Femur (tissue), 1 donor: ENCODE results near the gene ZBTB9.
"Not testable (repeated sequence)": the region's sequence is repeated elsewhere in the genome, so short reads cannot be mapped to it uniquely, and the experiment has no call there.

Experiments
- DNase-seq: peaks from one replicate; pipeline ENCODE4 v3.0.0-alpha.2; 2017

ZBTB9 gene

GRCh38 chr6:33469661-33470060 lies 15.3 kb downstream of the ZBTB9 start:
- no peak for DNase-seq

GRCh38 chr6:33477864-33478263 lies 23.5 kb downstream of the ZBTB9 start:
- DNase-seq: no peak

GRCh38 chr6:33481192-33481591 lies 26.8 kb downstream of the ZBTB9 start:
- no peak for DNase-seq

GRCh38 chr6:33482620-33483019 lies 28.2 kb downstream of the ZBTB9 start:
- not testable (repeated sequence) for DNase-seq

- no peak for DNase-seq
These were observed 29.3 kb downstream of the ZBTB9 start for GRCh38 chr6:33483678-33484077.

- not testable (repeated sequence) for DNase-seq
These were observed 30.4 kb downstream of the ZBTB9 start for GRCh38 chr6:33484673-33485262.

GRCh38 chr6:33485680-33486079 lies 31.3 kb downstream of the ZBTB9 start:
- not testable (repeated sequence) for DNase-seq

GRCh38 chr6:33488339-33488738 lies 34.0 kb downstream of the ZBTB9 start:
- no peak for DNase-seq

- no peak for DNase-seq
These were observed 35.8 kb downstream of the ZBTB9 start for GRCh38 chr6:33490198-33490597.

- DNase-seq: no peak
These were observed 36.2 kb downstream of the ZBTB9 start for GRCh38 chr6:33490621-33491020.

GRCh38 chr6:33492093-33492492 lies 37.7 kb downstream of the ZBTB9 start:
- no peak for DNase-seq

GRCh38 chr6:33497157-33497556 lies 42.8 kb downstream of the ZBTB9 start:
- DNase-seq: no peak

GRCh38 chr6:33502486-33502885 lies 48.1 kb downstream of the ZBTB9 start:
- no peak for DNase-seq

- DNase-seq: no peak
These were observed 50.1 kb downstream of the ZBTB9 start for GRCh38 chr6:33504486-33504885.

GRCh38 chr6:33505548-33506370 lies 51.4 kb downstream of the ZBTB9 start:
- DNase-seq: no peak
